Activated naive CD4-positive, alpha-beta T cell treated with anti-CD3 and anti-CD28 coated beads, Interleukin-2, amount 50 U/mL, for 72 hours (primary cell): ENCODE results near the gene DAPK2. TPM values are rescaled to one million over a fixed set of nuclear protein-coding genes. Genes with fewer than 3 reads are reported as not detected.

Experiments used
- ATAC-seq, 2 donors: fragments of 150-1000 bp; cut with Tn5 transposase; 2 replicates each; pipeline ENCODE4 v1.10.0; 2021; ENCODE audit warnings: mild to moderate bottlenecking in 2 of 2, moderate library complexity in 2 of 2
- DNase-seq, 2 donors: peaks; one replicate each; pipeline ENCODE4 v3.0.0; 2021 to 2022; ENCODE audit warnings: low spot score in 2 of 2
- H3K27ac Mint-ChIP-seq, 2 donors: one replicate each; pipeline ENCODE4 v1.8.0; 2022; ENCODE audit warnings: mild to moderate bottlenecking in 2 of 2, mixed read lengths in 2 of 2
- H3K36me3 Mint-ChIP-seq, 2 donors: one replicate each; pipeline ENCODE4 v1.8.0; 2022; ENCODE audit warnings: mixed read lengths in 2 of 2
- H3K9me3 Mint-ChIP-seq, 2 donors: one replicate each; pipeline ENCODE4 v1.8.0; 2022; ENCODE audit warnings: mixed read lengths in 2 of 2
- total RNA-seq, 2 donors: library from RNA; stranded (reverse); gene quantifications; one replicate each; pipeline ENCODE4 v1.2.3, GENCODE V29; 2022

Gene DAPK2
- total RNA-seq, 2 donors from 2014 or later, result 0.62 to 1.0 TPM

DNA sequence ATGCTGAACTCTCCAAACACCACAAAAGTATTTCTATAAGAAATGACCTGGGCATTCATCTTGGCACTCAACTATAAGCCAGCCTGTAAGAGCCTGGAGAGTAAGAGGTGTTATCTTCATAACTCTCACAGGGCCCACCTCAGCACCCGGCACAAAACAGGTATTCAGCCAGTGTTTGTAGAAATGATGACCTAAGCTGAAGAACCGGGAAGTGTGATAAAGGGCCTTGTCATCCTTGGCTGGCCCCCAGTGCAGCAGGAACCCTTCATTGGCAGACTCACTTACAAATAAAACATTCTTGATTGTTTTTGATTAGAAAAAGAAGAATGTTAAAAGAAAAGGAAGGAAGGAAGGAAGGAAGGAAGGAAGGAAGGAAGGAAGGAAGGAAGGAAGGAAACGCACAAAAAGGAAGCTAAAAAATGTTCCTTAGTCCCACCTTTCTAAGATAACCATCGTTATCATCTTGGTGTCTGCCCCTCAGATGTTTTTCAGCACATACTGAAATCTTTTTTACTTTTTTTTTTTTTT, 52.1 kb downstream of the DAPK2 start:
- Mint-ChIP-seq H3K36me3 (no peaks in the 10 kb centered on the region), H3K27ac (peak overlapping the region in 1 of 2 donors; percentile 43), H3K9me3 (no peaks in the 10 kb centered on the region)
- ATAC-seq (no peak), DNase-seq (no peak)

DNA sequence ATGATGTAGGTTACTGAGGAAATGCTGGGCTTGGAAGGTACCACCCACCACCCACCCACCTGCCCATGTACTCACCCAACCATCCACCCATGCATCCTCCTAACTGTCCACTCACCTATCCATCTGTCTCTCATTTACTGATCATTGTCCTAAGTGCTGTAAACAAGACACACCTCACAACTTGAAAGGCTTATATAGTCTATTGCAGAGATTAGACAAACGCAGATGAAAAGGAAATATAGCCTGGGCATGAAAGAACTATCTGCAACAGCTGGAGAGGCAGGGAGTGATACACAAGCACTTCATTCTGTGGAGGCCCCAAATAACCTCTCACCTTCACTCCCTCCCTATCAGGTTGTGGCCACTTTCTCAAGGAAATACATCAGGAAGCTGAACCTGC, 54.0 kb downstream of the DAPK2 start:
- no peak for DNase-seq
- H3K27ac Mint-ChIP-seq, result no peak overlapping the region
- H3K9me3 Mint-ChIP-seq, result no peaks in the 10 kb centered on the region
- ATAC-seq, result no peak
- no peaks in the 10 kb centered on the region for H3K36me3 Mint-ChIP-seq

DNA sequence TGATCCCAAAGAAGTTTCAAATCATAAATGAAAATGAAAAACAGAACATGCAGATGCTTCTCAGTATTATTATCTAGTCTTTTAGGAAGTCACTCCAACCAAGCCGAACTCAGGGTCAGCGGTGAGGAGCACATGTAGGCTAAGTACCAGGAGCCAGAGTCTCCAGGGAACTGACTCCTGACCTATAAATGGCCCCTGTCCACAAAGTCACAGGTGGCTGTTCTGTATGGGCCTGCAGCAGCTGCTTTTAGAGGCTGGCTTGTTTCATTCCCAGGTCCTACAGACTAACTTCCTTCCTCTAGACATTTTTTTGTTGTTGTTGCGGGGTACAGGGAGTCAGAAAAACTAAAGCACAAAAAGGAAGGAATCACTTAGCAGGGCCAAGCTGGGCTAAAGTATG, 54.6 kb downstream of the DAPK2 start:
- H3K9me3 Mint-ChIP-seq, result no peaks in the 10 kb centered on the region
- H3K27ac Mint-ChIP-seq, result peak overlapping the region in 1 of 2 donors; percentile 6
- ATAC-seq, result no peak
- no peaks in the 10 kb centered on the region for H3K36me3 Mint-ChIP-seq
- no peak for DNase-seq

DNA sequence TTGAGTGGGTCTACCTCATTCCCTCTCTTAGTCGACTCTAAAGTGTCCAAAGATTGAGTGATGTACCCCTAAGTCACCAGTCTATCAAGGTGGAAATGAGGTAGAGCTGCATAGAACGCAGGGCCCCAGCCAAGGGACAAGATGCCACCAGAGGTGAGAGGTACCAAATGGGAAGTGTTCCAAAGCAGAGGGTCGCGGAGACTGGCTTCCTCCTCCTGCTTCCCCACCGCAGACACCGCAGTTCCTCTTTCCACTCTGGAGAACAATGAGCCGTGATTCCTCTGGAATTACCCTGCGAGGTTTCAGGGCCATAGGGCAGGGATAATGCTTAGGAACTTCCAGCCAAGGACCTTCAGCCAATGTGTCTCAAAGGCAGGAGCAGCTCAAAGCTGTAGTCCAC, 55.8 kb downstream of the DAPK2 start:
- DNase-seq (no peak), ATAC-seq (no peak)
- Mint-ChIP-seq H3K27ac (no peak overlapping the region), H3K36me3 (no peaks in the 10 kb centered on the region), H3K9me3 (no peaks in the 10 kb centered on the region)

DNA sequence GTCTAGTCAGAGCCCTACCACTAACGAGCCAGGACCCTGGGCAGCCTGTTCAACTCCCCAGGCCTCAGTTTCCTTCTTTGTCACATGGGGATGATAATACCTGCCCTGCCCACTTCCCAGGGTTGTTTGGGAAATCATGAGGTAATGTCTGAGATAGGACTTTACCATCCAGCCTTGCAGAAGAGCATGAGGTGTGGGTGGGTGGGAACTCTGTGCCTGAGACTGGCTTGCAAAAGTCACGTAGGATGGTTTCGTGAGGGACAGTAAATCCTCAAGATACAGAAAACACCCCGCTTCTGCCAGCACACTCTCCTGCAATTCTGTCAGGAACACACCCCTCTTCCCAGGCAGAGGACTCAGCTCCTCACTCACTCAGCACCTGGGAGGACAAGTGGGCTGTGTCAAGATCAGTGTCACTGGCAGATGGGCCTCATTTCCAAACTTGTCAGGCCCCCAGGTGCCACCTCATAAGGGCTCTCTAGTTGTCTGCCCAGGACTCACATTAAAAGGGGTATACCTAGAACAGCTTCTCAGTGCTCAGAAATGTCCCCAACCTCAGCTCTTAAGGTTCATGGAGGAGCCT, 58.4 kb downstream of the DAPK2 start:
- Mint-ChIP-seq H3K36me3 (no peaks in the 10 kb centered on the region), H3K9me3 (no peaks in the 10 kb centered on the region), H3K27ac (no peak overlapping the region)
- no peak for ATAC-seq
- DNase-seq, result no peak

DNA sequence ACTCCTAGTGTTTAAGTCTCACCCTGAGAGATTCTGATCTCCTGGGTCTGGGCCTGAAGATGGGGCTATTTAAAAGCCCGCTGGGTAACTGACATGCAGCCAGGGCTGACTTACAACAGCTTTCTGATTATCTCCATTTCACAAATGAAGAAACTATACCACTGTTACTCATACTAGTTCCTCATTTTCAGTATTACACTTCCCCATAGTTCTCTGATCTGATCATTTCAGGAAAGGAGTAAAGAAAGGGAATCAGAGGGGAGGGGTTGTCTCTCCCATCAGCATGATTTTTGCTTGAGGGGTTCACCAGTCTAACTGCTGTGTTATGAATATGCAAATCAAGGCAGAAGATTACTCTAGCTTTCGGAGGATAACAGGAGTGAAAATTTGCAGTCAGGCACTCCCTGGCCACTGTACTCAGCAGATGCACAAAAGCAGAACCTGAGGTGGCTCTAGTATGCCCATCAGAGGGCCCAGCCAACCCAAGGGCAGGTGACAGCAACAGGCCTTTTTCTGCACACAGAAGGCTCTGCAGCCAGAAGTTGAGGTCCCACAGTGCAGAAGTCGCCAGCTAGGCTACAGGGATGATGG, 59.4 kb downstream of the DAPK2 start:
- DNase-seq (no peak), ATAC-seq (peak; percentile 81 to 93)
- Mint-ChIP-seq H3K36me3 (no peaks in the 10 kb centered on the region), H3K27ac (peak overlapping the region; percentile 70 to 77), H3K9me3 (no peaks in the 10 kb centered on the region)

DNA sequence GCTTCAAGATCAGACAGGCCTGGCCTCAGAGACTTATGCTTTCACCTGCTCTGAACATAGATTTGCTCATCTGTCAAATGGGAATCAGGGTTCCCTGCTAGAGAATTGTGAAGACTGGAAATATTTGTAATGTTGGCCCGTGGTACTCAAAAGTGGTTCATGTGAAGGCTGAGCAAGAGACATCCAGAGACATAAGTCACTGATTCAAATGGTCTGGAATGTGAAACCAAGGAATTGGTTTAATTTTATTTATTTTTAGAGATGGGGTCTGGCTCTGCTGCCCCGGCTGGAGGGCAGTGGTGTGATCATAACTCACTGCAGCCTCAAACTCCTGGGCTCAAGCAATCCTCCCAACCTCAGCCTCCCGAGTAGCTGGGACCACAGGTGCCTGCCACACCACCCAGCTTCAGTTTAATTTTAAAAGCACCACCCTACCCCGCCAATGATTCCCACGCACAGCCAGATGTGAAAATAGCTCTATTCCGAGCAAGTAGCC, 60.1 kb downstream of the DAPK2 start:
- Mint-ChIP-seq H3K27ac (peak overlapping the region; percentile 70 to 77), H3K9me3 (no peaks in the 10 kb centered on the region), H3K36me3 (no peaks in the 10 kb centered on the region)
- ATAC-seq (no peak), DNase-seq (no peak)

DNA sequence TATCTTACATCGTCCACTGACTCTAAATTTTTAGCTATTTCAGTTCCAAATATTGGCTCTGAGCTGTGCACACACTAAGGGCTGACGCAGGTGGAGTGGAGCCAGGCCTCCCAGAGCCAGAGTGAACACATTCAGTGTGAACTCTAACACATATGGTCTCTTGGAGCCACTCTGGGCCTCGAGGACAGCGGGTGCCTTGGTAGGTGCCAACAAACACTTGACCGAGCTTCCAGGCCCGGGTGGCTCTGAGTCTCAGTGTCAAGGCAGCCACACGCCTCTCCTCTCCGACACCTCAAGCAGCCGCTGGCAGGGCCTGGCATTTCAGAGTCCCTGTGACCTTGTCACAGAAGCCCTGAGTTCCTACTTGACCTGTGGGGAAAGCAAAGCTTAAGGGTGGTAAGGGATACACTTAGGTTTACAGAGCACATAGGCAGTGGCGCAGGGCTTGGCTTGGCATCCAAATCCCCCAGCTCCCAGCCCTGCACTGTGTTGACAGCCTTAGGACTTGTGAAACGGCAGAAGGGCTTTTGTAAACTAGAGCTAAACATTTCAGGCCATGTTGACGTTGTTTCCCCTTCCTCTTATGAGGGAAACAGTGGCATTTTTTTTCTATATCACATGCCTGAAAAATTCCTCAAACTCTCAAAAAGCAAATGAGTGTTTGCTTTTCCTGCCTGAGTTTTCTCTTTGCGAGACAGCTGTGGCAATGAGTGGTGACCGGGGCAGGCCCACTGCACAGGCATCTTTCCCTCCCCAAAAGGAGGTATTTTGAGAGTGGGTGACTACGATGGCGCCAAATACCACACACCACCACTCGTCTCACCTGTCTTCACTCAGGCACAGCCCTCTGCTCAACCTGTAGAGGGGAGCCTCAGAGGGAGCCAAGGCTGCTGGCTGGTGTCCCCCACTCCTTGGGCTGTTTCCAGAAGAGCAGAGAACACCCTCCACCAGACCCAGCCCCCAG, 60.8 kb downstream of the DAPK2 start:
- ATAC-seq (no peak), DNase-seq (no peak)
- no peak overlapping the region for H3K27ac Mint-ChIP-seq

DNA sequence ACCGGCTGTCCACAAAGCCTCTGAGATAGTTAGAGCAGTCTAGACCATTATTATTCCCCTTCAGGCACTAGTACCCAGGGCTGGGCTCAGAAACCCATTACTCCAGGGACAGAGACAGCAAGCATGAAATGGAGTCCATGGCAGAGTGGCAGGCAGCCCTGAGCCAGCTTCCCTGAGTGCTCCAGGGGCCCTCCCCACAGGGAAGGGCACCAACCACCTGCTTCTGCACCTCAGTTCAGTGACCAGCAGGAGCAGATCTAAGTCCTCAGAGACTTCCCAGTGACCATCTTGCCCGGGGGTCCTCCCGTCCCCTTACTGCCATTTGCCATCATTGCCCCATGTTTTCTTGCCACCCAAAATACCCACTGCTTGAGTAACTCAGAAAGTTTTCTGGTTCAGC, 62.0 kb downstream of the DAPK2 start:
- no peaks in the 10 kb centered on the region for H3K36me3 Mint-ChIP-seq
- DNase-seq (no peak), ATAC-seq (no peak)
- H3K27ac Mint-ChIP-seq, result no peak overlapping the region
- no peaks in the 10 kb centered on the region for H3K9me3 Mint-ChIP-seq

More for the DNA sequence above, 60.8 kb downstream of the DAPK2 start:
- no peaks in the 10 kb centered on the region for H3K36me3 Mint-ChIP-seq
- no peaks in the 10 kb centered on the region for H3K9me3 Mint-ChIP-seq

DNA sequence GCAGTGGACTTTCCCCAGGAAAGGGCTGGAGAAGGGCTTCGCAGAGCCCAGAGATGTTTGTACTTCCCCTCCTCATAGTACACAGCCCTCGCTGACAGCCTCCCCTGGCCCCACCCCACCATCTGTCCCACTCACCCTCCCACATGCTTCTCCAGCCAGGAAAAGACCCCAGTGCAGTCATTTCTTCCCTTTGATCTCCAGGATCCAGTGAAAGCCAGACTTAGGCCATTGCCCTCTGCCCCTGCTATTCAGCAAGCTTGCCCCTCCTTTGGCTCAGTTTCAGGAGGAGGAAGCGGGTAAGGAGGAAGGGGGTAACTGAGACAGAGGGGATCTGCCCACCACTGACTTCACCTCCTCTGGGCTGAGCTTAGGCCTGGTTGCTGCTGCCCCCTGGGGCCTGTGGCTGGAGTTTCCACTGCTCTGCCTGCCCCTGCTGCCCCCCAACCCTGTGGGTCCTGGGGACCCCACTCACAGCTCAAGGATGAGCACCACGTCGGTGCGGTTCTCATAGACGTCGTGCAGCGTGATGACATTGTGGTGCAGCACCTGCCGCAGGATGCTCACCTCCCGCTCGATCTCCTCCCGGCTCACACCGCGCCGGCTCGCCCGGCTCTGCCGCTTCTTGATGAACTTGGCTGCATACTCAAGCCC, 63.1 kb downstream of the DAPK2 start:
- DNase-seq (no peak), ATAC-seq (no peak)
- Mint-ChIP-seq H3K36me3 (no peaks in the 10 kb centered on the region), H3K9me3 (no peaks in the 10 kb centered on the region), H3K27ac (peak overlapping the region in 1 of 2 donors; percentile 65)

DNA sequence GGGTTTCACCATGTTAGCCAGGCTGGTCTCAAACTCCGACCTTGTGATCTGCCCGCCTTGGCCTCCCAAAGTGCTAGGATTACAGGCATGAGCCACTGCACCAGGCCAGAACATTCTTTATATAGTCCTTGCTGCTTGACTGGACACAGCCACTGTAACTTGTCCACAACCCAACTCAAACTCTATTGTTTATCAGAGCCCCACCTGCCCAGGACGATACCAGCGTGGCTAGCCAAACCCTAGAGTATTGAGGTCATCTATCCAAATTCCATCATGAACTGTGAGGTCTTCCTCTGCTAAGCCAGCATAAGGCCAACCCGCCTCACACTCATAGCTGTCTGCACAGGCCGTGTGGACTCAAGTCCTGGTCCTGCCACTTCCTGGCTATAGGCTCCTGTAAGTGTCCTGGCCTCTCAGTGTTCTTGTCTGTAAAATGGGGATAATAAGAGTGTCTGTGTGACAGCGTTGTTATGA, 63.9 kb downstream of the DAPK2 start:
- no peak for ATAC-seq
- no peaks in the 10 kb centered on the region for H3K36me3 Mint-ChIP-seq
- no peak for DNase-seq
- no peak overlapping the region for H3K27ac Mint-ChIP-seq
- no peaks in the 10 kb centered on the region for H3K9me3 Mint-ChIP-seq

DNA sequence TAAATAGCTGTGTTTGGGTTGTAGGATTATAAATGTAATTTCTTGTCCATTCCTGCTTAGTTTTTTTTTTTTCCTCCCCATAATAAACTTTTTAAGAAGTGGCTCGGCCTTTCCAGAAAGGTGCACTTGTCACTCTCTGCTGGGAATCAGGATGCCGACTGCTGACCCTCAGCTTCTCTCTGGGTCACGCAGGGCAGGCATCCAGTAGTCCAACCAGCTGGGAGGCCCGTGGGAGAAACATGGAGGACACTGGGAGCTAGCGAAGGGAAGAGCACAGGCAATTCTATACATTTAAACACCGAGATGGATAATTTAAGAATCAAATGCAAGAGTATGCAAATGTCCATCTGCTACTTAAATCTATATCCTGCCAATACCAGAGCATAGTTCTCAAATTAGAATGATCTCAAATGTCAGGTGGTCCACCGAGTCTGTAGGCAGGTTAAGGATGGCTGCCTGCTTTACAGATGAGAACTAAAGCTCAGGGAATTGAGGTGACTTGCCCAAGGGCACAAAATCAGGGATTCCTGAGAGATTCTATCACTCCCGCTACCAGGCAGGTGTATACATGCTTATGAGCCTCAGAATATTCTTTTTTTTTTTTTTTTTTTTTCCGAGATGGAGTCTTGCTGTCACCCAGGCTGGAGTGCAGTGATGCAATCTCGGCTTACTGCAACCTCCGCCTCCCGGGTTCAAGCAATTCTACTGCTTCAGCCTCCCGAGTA, 64.5 kb downstream of the DAPK2 start:
- ATAC-seq, result no peak
- Mint-ChIP-seq H3K36me3 (no peaks in the 10 kb centered on the region), H3K27ac (no peak overlapping the region), H3K9me3 (no peaks in the 10 kb centered on the region)
- no peak for DNase-seq

DNA sequence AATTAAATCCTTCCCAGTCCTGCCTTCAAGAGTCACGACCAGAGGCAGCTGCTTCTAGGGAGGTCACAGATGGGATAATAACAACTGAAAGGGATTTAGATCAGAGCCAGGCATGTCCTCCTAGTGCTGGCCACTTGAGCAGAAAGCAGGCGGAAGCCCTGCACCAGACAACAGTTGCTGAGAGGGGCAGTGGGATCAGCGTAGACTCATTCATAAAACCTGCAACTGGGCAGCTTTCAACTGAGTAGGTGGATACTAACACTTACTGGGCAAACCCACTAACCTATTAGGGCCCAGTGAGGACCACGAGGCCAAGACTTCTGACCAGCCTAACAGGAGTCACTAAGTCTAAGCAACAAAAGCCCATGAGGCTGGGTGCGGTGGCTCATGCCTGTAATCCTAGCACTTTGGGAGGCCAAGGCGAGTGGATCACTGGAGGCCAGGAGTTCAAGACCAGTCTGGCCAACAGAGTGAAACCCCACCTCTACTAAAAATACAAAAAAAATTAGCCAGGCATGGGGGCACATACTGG, 67.0 kb downstream of the DAPK2 start:
- H3K9me3 Mint-ChIP-seq, result no peaks in the 10 kb centered on the region
- DNase-seq (no peak), ATAC-seq (no peak)
- H3K27ac Mint-ChIP-seq, result no peak overlapping the region
- no peaks in the 10 kb centered on the region for H3K36me3 Mint-ChIP-seq

DNA sequence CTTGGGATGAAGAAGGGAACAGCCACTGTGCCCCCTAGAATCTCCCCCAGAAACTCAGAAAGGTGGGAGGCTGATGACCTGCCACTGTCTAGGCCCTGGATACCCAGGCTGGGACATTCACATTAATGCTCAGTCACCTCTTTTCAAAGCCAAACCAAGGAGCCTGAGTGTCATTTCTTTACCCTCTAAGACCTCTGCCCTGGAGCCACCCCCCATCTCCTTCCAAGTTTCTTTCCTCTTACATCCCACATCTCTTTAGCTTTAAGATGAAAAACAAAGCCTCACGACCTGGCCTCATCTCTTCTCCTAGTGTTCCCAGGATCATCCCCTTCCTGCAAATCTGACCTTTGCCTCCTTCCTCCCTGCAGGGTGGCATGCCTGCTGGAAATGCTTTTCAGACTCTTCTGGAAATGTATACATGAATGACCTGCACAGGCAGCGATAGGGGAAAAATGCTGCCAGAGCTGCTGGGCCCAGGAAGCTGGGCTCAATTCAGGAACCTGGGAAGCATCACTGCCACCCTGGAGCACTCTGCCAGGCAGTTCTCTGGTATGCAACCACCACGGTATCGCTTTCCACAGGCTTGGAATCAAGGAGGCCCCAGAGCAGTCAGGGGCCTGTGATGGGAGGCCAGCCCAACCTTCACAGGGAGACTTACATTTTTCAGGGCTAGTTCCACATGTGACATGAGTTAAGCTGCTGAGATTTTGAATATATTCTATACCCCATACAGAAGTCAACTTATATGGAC, 67.6 kb downstream of the DAPK2 start:
- Mint-ChIP-seq H3K36me3 (no peaks in the 10 kb centered on the region), H3K9me3 (no peaks in the 10 kb centered on the region), H3K27ac (no peak overlapping the region)
- ATAC-seq (no peak), DNase-seq (no peak)

DNA sequence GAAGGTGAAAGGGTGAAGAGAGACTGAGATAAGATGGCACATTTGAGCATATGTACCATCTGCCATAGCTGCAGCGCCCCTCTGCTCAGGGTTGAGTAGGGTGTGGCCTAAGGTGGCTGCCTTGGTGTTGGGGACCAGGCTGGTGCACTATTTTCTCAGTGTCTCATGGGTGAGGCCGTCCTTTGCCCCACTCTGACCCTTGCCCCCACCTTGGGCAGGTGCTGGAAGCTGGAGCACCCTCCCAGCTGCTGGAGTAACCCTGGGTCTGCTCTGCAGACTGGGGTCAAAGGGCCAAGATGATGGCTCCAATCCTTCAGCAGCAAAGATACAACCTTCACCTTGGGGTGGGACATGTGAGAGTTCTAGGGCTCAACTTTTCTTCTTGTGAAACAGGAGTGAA, 69.2 kb downstream of the DAPK2 start:
- Mint-ChIP-seq H3K9me3 (no peaks in the 10 kb centered on the region), H3K36me3 (no peaks in the 10 kb centered on the region), H3K27ac (no peak overlapping the region)
- ATAC-seq (no peak), DNase-seq (no peak)
